HepG2 (cell line): Measurements from ENCODE around the gene KLC3. TPM values are rescaled to one million over a fixed set of nuclear protein-coding genes. Genes with fewer than 3 reads are reported as not detected.
A peak's percentile ranks its signal among the peaks of the same experiment; 100 is the strongest.

ENCODE experiments used
- ATAC-seq: fragments of 200-7000 bp; cut with Tn5 transposase; 3 replicates; pipeline ENCODE4 v1.9.1; 2020; ENCODE audit warnings: mild to moderate bottlenecking, moderate library complexity
- BruUV-seq: library from RNA; stranded (reverse); fragments of 400-500 nt; replicated peaks from 2 replicates; lab custom pipeline; 2021; lab: Mats Ljungman, UMichigan
- CTCF ChIA-PET: fragments of 300-600 bp; formaldehyde crosslinking; extraction: SDS; loops from one replicate; lab custom pipeline; 2021; ENCODE audit warnings: low total read pairs, inconsistent platforms, low intra/inter-chr PET ratio; lab: Yijun Ruan, JAX
- POLR2A ChIA-PET: fragments of 350-600 bp; sonication (Branson Sonifier 250); formaldehyde crosslinking; loops from one replicate; lab custom pipeline; 2020; ENCODE audit warnings: antibody characterized with exemption, inconsistent platforms; lab: Yijun Ruan, JAX
- DNase-seq: peaks from one replicate; pipeline ENCODE4 v3.0.0-alpha.2; 2015; ENCODE audit warnings: low spot score
- FAIRE-seq: peaks from 3 replicates; lab custom pipeline; 2011; peaks lifted over from hg19 to GRCh38; lab: Jason Lieb, UNC
- H2AFZ ChIP-seq: one replicate; pipeline ENCODE4 v1.6.1; 2011; ENCODE audit warnings: low read length, inconsistent platforms
- H3K27ac ChIP-seq: fragments of 300-600 bp; 3 replicates; pipeline ENCODE4 v1.8.0; 2011; ENCODE audit warnings: mixed run types, mild to moderate bottlenecking, mixed read lengths, low read length, inconsistent platforms; ENCODE audit not compliant: insufficient read depth; ENCODE audit errors: extremely low read length
- H3K27me3 ChIP-seq, 2 experiments: fragments of 200-600 bp in 1 of 2; 2 replicates in 1 of 2; 3 replicates in 1 of 2; pipeline versions ENCODE4 v1.6.0 to v1.8.0; 2011; ENCODE audit warnings: low read length in 2 of 2, mild to moderate bottlenecking in 2 of 2, moderate library complexity in 2 of 2, inconsistent platforms in 1 of 2; ENCODE audit not compliant: insufficient read depth in 2 of 2, control insufficient read depth in 1 of 2
- H3K36me3 ChIP-seq, 2 experiments: fragments of 200-600 bp in 1 of 2; replicated peaks in 1 of 2; 2 replicates in 1 of 2; 3 replicates in 1 of 2; pipeline versions ENCODE4 v1.5.1 to v1.8.0; 2011; ENCODE audit warnings: low read length in 2 of 2, inconsistent platforms in 1 of 2; ENCODE audit not compliant: insufficient read depth in 2 of 2, control insufficient read depth in 1 of 2
- H3K4me1 ChIP-seq: 2 replicates; pipeline ENCODE4 v1.5.1; 2012; ENCODE audit warnings: low read length, inconsistent platforms; ENCODE audit not compliant: insufficient read depth
- H3K4me2 ChIP-seq: 2 replicates; pipeline ENCODE4 v1.6.0; 2011; ENCODE audit warnings: low read depth, low read length, inconsistent platforms
- H3K4me3 ChIP-seq, 3 experiments: fragments of 200-600 bp in 1 of 3; sonication (generic), shearing (Covaris generic) in 1 of 3; replicated peaks in 1 of 3; 2 replicates each; pipeline ENCODE4 v1.5.1; 2011 to 2016; ENCODE audit warnings: low read length in 3 of 3, inconsistent platforms in 2 of 3, low read depth in 2 of 3, mild to moderate bottlenecking in 2 of 3, control low read depth in 1 of 3, mixed read lengths in 1 of 3; ENCODE audit not compliant: insufficient read depth in 1 of 3
- H3K79me2 ChIP-seq: one replicate; pipeline ENCODE4 v1.6.1; 2011; ENCODE audit warnings: low read length, inconsistent platforms; ENCODE audit not compliant: insufficient read depth
- H3K9ac ChIP-seq: 2 replicates; pipeline ENCODE4 v1.6.0; 2011; ENCODE audit warnings: mild to moderate bottlenecking, low read depth, low read length, inconsistent platforms; ENCODE audit not compliant: insufficient read depth
- H3K9me3 ChIP-seq: 2 replicates; pipeline ENCODE4 v1.5.1; 2012; ENCODE audit warnings: mild to moderate bottlenecking, low read length
- H4K20me1 ChIP-seq: 2 replicates; pipeline ENCODE4 v1.6.0; 2011; ENCODE audit warnings: inconsistent platforms, mild to moderate bottlenecking, low read length, moderate library complexity; ENCODE audit not compliant: insufficient read depth
- BCL6 ChIP-seq: IDR thresholded peaks from 2 replicates; pipeline ENCODE4 v1.6.1; 2016; ENCODE audit warnings: missing genetic modification reagents, missing compliant biosample characterization
- RBAK ChIP-seq: sonication (generic); formaldehyde crosslinking; IDR thresholded peaks from 2 replicates; pipeline ENCODE4 v1.5.1; 2020; ENCODE audit warnings: mild to moderate bottlenecking, missing genetic modification reagents
- SAP130 ChIP-seq: IDR thresholded peaks from 2 replicates; pipeline ENCODE4 v1.6.1; 2016; ENCODE audit warnings: low read depth
- TEF ChIP-seq: sonication (generic); formaldehyde crosslinking; IDR thresholded peaks from 2 replicates; pipeline ENCODE4 v1.5.0; 2020; ENCODE audit warnings: missing genetic modification reagents
- ZBTB4 ChIP-seq: sonication (generic); formaldehyde crosslinking; IDR thresholded peaks from 2 replicates; pipeline ENCODE4 v1.4.0; 2020; ENCODE audit warnings: missing genetic modification reagents, mild to moderate bottlenecking, borderline replicate concordance
- ZMYM3 ChIP-seq: sonication (generic); formaldehyde crosslinking; IDR thresholded peaks from 2 replicates; pipeline ENCODE4 v1.5.1; 2020; ENCODE audit warnings: mild to moderate bottlenecking, missing genetic modification reagents
- ZNF12 ChIP-seq: sonication (generic); formaldehyde crosslinking; IDR thresholded peaks from 2 replicates; pipeline ENCODE4 v1.5.0; 2020; ENCODE audit warnings: missing genetic modification reagents
- ZNF768 ChIP-seq: sonication (generic); formaldehyde crosslinking; IDR thresholded peaks from 2 replicates; pipeline ENCODE4 v1.4.0; 2020; ENCODE audit warnings: missing genetic modification reagents
- WGBS: methylation state at CpG from one replicate; pipeline ENCODE4 v1.1.6; 2017; ENCODE audit warnings: low lambda C conversion rate; 5-methylcytosine and 5-hydroxymethylcytosine counted together
- in situ Hi-C: cut with HindIII; loops from 2 replicates; pipeline ENCODE4 v1.10.0; 2017; ENCODE audit warnings: low pct_unique_long_range_greater_than_20kb; ENCODE audit not compliant: extremely low pct_ligation_motif_present
- intact Hi-C: fragments of 100-400 bp; cut with micrococcal nuclease; formaldehyde crosslinking; loops from one replicate; pipeline ENCODE4 v1.10.0; 2022; ENCODE audit not compliant: unreplicated experiment
- polyA plus RNA-seq, 8 experiments: library from polyadenylated mRNA; depleted of rRNA in 3 of 8; stranded (reverse) in 7 of 8; unstranded in 1 of 8; fragments of >200 nt; fragmentation: Illumina TruSeq in 4 of 8; extraction: Trizol in 4 of 8; gene quantifications; 2 replicates each; pipeline versions ENCODE4 v1.2.1 to v1.2.3, GENCODE V29; 2011 to 2016; ENCODE audit warnings: low read depth in 4 of 8, missing spikeins in 1 of 8, mixed read lengths in 1 of 8; ENCODE audit not compliant: insufficient read depth in 1 of 8
- total RNA-seq, 5 experiments: library from RNA; depleted of rRNA; stranded (reverse); fragments of >200 nt; fragmentation: Illumina TruSeq; extraction: Trizol; gene quantifications; 2 replicates each; pipeline ENCODE4 v1.2.3, GENCODE V29; 2016; ENCODE audit warnings: low read depth in 1 of 5

Gene KLC3
- total and polyA plus RNA-seq, 2 of the 13 experiments (the other 11 are each of a cell fraction or from before 2014, with no cell fraction given): 0.13 TPM; not detected in 1

DNA sequence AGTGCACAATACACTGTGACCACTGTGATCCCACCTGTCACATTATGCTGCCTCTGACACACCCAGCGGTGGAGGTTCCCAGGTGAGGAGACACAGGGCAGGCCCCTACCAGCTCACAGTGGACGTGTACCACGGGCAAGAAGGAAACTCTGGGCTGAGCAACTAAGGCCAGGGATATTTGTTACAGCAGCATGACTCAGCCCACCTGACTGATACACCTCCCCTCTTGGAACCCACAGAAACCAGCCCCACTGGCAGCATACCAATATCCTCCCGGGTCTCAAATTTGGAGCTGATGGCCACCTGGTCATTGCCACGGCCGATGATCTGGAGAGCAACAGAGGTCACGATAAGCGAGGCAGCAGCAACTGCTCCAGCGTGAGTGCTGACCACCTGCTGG, 14.9 kb downstream of the KLC3 start:
- no peaks in the 10 kb centered on the region for H3K9me3 ChIP-seq
- ChIA-PET CTCF (no interaction called here), POLR2A (no interaction called here)
- intact Hi-C loops: no loop called here
- no peak overlapping the region for H3K27ac ChIP-seq
- no peak overlapping the region for H3K9ac ChIP-seq
- WGBS: over 99% methylated on average over 5 of the region's 9 CpGs
- no peak overlapping the region for H2AFZ ChIP-seq
- peaks cover 25 to 74% of the 10 kb centered on the region in 2 experiments for H3K36me3 ChIP-seq
- no peak overlapping the region for H3K4me3 ChIP-seq
- H3K4me2 ChIP-seq: no peak overlapping the region
- no TSS peak for BruUV-seq
- TF ChIP-seq SAP130 (CRISPR knock-in tag) (no peak), BCL6 (CRISPR knock-in tag) (no peak), RBAK (peak; percentile 94), ZNF12 (CRISPR knock-in tag) (peak; percentile 97)
- H3K4me1 ChIP-seq: no peaks in the 10 kb centered on the region
- FAIRE-seq (no peak), ATAC-seq (no peak), DNase-seq (no peak)
- in situ Hi-C loops: no loop called here
- H4K20me1 ChIP-seq: 0 out of 2 replicates have a peak, but pooled peaks cover 3% of the 10 kb centered on the region
- no peaks in the 10 kb centered on the region for H3K27me3 ChIP-seq
- H3K79me2 ChIP-seq: no peaks in the 10 kb centered on the region

DNA sequence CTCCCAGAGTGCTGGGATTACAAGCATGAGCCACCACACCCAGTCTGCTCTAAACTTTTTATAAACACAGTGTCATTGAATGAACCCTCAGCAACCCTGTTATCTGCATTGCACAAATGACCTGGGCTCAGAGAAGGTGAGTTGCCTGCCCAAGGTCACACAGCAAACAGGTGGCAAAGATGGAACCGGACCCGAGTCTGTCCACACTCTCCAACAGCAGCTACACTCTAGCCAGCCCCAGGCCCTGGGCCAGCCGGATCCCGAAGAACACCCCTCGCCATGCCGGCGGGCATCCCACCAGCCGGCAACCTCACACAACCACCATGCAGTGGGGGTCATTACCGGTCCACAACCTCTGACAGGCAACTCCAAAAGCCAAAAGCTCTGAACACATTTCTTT, 15.4 kb downstream of the KLC3 start:
- FAIRE-seq (no peak), DNase-seq (no peak), ATAC-seq (no peak)
- H3K4me1 ChIP-seq: no peaks in the 10 kb centered on the region
- in situ Hi-C loops (no loop called here), intact Hi-C loops (no loop called here)
- no peaks in the 10 kb centered on the region for H3K9me3 ChIP-seq
- H3K27ac ChIP-seq: no peak overlapping the region
- POLR2A ChIA-PET: no interaction called here
- CTCF ChIA-PET: no interaction called here
- no peak overlapping the region for H3K9ac ChIP-seq
- H3K4me3 ChIP-seq: no peak overlapping the region
- H2AFZ ChIP-seq: no peak overlapping the region
- H3K4me2 ChIP-seq: no peak overlapping the region
- H4K20me1 ChIP-seq: 0 out of 2 replicates have a peak, but pooled peaks cover 3% of the 10 kb centered on the region
- no peaks in the 10 kb centered on the region for H3K79me2 ChIP-seq
- H3K27me3 ChIP-seq: no peaks in the 10 kb centered on the region
- BruUV-seq: no TSS peak
- no peak for TF ChIP-seq TEF (CRISPR knock-in tag)
- TF ChIP-seq ZNF768 (CRISPR knock-in tag): peak; percentile 98
- TF ChIP-seq ZBTB4 (CRISPR knock-in tag): no peak
- TF ChIP-seq ZMYM3 (CRISPR knock-in tag): peak; percentile 27; the same call in 1 of the 2 replicates
- 100% methylated on average over 9 of the region's 9 CpGs for WGBS
- H3K36me3 ChIP-seq: peaks cover 25 to 72% of the 10 kb centered on the region in 2 experiments
